ENCODE results near the gene PEX5L.

The PEX5L gene

DNA sequence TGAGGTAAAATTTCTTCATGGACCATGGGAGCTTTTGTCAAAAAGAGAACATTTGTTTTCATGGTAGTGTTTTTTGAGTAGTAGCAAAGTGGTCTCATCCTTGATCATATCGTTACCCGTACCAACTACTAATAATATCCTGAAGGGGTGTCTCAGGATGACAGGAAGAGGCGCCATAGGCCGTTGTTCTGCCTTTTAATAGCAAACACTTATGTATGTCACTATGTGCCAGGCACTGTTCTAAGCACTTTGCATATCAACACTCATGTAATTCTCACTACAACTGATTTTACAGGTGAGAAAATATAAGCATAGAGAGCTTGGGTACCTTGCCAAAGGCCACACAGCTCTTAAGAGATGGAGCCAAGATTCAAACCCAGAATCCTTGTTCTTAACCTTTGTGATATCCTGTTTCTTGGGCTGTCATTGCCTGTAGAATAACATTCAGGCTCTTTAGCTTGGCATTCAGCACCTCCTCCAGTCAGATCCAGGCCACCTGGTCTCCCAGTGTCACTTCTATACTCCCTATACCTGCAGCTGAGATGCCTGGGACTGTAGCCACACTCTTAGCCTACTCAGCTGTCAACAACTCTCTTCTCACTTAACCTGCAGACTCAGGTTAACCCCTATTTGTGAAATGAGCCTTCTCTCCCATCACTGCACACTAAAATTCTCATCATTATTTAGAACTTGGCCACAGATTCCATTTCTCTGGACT, 270.2 kb downstream of the PEX5L start:
- no peak for DNase-seq

DNA sequence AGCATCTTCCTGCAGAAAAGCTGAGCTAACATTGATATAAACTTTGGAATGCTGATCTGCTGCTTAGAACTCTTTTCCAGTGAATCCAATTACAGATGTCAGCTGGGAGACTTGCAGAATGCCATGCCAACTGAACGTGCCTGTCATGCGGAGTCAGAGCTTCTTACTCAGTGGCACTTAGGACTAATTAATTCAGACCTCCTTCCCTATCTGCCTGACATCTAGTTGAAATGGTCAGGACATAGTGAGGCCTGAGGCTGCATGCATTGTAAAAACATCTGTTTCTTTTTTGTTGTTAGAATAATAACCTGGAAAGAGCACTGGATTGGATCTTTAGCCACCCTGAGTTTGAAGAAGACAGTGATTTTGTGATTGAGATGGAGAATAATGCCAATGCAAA, 271.3 kb downstream of the PEX5L start:
- DNase-seq: no peak

DNA sequence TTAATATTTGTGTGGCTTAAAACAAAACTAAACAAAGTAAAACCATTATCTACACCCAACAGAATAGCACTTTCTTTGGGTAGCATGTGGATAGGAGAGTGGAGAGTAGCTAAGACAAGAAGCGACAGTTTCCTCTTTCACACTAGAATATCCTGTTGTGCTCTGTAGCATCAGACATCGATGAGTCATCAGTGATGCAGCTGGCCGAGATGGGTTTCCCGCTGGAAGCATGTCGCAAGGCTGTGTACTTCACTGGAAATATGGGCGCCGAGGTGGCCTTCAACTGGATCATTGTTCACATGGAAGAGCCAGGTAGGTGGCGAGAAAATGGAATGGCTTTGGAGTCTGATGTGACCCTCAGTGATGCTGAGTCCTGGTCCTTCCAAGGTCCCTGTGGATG, 275.8 kb downstream of the PEX5L start:
- peak; percentile 82 to 86 (median 84) for DNase-seq

DNA sequence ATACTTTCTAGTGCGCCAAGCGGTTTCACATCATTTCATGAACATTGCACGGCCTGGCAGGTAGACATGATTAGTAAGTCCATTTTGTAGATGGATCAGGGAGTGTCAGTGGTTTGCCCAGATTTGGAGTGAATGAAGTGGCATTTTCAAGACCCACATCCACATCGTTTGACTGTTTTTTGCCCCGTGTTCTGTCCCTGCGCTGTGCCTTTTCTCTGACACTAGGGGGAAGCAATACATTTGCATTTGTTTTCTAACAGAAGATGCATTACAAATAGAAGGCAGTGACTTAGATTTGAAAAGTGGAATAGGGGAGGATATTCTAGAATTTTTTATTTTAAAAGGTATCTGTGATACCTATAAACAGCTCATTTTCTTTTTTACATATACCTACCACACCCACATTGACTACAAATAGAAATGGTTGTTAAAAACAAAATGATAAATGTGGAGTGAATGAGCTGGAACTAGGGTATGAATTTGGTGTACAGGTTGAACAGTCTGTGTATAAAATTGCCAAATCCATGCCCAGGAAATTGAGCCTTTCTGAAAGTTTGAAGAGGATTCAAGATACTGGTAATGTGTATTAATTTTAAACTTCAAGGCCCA, 285.9 kb downstream of the PEX5L start:
- peak; percentile 50 to 55 (median 53) for DNase-seq

DNA sequence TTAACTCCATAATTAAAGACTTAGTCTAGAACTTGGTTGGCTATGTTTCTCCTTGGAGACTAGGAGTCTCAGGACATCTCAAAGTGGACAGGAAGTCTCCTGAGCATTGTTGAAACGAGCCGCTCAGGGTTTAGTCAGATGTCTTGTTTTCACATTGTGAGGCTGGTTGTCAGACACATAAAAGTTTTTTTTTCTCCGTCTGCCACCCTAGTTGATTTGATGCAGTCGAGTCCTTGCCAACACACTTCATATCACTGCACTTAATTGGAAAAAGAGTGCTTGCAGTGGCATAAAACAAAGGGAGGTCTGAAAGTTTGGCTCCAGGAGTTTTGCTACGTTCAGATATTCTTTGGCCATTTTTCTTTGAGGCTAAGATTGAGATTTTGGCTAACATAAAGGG, 291.0 kb downstream of the PEX5L start:
- no peak for DNase-seq

DNA sequence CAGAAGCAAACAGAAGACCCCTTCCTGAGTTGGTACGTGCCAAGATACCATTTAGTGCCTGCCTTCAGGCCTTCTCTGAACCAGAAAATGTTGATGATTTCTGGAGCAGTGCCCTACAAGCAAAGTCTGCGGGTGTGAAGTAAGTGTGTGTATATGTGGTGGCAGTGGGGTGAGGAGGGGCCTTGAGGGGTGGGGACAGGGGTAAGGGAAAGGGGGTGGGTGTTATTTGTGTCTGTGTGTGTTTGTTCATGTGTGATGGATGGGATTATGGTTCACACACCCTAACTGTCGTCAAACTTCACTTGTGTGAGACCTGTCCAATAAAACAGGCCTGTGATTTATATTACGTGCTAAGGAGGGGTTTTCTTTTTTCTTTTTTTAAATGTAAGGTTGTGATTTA, 291.7 kb downstream of the PEX5L start:
- no peak for DNase-seq
